Measurements from ENCODE around the gene DNASE2B. TPM values are rescaled to one million over a fixed set of nuclear protein-coding genes. Genes with fewer than 3 reads are reported as not detected.

DNASE2B gene
- not detected in 2 replicates for total RNA-seq (2022)
- Bru-seq, nascent RNA, result not detected
- not detected for BruChase-seq, experiment 1, labeled RNA remaining after a 6-hour chase
- not detected for BruChase-seq, experiment 2, labeled RNA remaining after a 2-hour chase
- long read RNA-seq, result 0 reads

DNA sequence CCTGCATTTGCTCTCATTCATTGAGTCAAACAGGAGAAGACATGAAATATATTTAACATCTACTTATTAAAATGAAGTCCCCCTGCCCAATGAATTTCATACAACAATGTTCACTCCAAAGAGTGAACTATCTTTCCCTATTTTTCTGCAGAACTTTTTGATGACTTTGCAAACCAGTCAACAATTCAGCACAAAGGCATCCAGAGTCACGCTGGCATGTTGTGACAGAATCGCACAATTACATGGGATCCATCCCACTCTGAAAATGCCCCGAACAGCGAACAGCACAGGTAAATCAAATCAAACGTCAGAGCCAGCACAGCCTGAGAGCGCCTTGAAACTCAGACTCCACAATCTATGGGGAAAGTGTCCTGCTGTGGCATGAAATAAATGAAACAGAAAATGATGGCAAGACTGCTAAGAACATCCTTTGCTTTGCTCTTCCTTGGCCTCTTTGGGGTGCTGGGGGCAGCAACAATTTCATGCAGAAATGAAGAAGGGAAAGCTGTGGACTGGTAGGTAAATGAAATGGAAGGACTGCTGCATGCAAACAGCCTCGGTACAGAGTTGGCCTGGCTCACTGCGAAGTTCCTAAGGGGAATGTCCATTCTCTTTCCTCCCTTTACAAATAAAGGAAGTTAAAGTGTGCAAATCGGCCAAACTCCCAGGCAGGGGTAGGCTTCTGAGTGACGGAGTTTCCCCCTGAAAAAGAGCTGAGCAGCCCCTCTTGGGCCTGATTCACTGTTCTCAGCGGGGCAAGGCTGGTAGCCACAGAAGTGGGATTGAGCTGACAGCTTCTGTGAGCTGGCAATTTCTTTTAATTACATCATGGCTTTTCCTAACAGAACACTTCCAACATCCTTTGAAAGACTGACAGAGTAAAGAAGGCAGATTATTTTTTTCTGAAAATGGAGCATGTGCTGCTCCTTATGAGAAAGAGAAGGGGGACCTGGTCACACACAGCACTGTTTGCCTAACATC lies at the start of gene DNASE2B:
Gene DNASE2B, plus strand, starts transcription at position 310 of the 981 bp plus-strand sequence. Its CDS starts 81 bp downstream, at position 391.
- Mint-ChIP-seq H3K36me3 (ENCODE audit: insufficient read depth, unreplicated experiment) (no peaks in the 10 kb centered on the region), H3K9me3 (ENCODE audit: unreplicated experiment) (no peaks in the 10 kb centered on the region), H3K27ac (ENCODE audit: low read depth, unreplicated experiment) (no peak within 1 kb of the TSS), H3K27me3 (ENCODE audit: insufficient read depth, unreplicated experiment) (no peaks in the 10 kb centered on the region), H3K4me3 (ENCODE audit: unreplicated experiment) (no peak within 1 kb of the TSS), H3K4me1 (ENCODE audit: insufficient read depth, unreplicated experiment) (peaks cover 10% of the 10 kb centered on the region)
- DNase-seq (ENCODE audit: unreplicated experiment), result no peak
- TF ChIP-seq CTCF (IDR thresholded peaks at IDR 0.05; ENCODE audit: unreplicated experiment), result no peak
- ChIA-PET POLR2A (no interaction called here), CTCF (interaction anchor here (1.0 kb wide), 2 partner anchors 8 to 35 kb away, joined by 3 read pairs; no protein-coding TSS in a partner anchor)
- intact Hi-C loops (cut with micrococcal nuclease), result no loop called here
- BruUV-seq (replicated peaks), result no TSS peak

DNA sequence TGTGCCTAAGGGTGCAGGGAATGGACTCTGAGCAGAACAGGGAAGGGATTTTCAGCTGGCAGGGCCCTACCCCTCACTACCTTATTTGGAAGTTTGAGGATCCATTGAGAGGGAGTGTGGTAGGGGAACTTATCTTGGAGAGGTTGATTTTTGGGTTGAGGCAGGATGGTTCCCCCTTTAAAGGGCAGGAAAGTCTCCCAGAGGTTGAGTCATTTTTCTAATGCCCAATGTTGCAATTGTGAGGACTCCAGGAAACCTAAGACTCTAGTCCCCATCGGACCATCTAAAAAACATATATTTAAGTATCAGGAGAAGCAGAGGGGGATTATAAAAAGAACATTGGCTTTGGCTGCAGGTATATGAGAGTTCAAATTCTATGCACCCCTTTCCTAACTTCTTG lies 49.5 kb upstream of the DNASE2B start:
- no peak for DNase-seq (ENCODE audit: unreplicated experiment)
- no peaks in the 10 kb centered on the region for H3K27me3 Mint-ChIP-seq (ENCODE audit: insufficient read depth, unreplicated experiment)
- POLR2A ChIA-PET, result no interaction called here
- intact Hi-C loops (cut with micrococcal nuclease), result no loop called here
- H3K9me3 Mint-ChIP-seq (ENCODE audit: unreplicated experiment), result no peaks in the 10 kb centered on the region
- BruUV-seq (replicated peaks), result no TSS peak
- no peak overlapping the region for H3K4me3 Mint-ChIP-seq (ENCODE audit: unreplicated experiment)
- no peak overlapping the region for H3K27ac Mint-ChIP-seq (ENCODE audit: low read depth, unreplicated experiment)
- H3K36me3 Mint-ChIP-seq (ENCODE audit: insufficient read depth, unreplicated experiment), result no peaks in the 10 kb centered on the region
- peaks cover 14% of the 10 kb centered on the region for H3K4me1 Mint-ChIP-seq (ENCODE audit: insufficient read depth, unreplicated experiment)
- CTCF ChIA-PET, result no interaction called here
- no peak for TF ChIP-seq CTCF (IDR thresholded peaks at IDR 0.05; ENCODE audit: unreplicated experiment)

- intact Hi-C loops (cut with micrococcal nuclease), result no loop called here
- Mint-ChIP-seq H3K36me3 (ENCODE audit: insufficient read depth, unreplicated experiment) (no peaks in the 10 kb centered on the region), H3K4me1 (ENCODE audit: insufficient read depth, unreplicated experiment) (peaks cover 17% of the 10 kb centered on the region), H3K27me3 (ENCODE audit: insufficient read depth, unreplicated experiment) (no peaks in the 10 kb centered on the region), H3K4me3 (ENCODE audit: unreplicated experiment) (no peak overlapping the region), H3K9me3 (ENCODE audit: unreplicated experiment) (no peaks in the 10 kb centered on the region), H3K27ac (ENCODE audit: low read depth, unreplicated experiment) (no peak overlapping the region)
- no peak for TF ChIP-seq CTCF (IDR thresholded peaks at IDR 0.05; ENCODE audit: unreplicated experiment)
- POLR2A ChIA-PET, result no interaction called here
- CTCF ChIA-PET, result interaction anchor here (0.6 to 0.7 kb wide), 2 partner anchors 39 to 170 kb away, joined by 3 read pairs; no protein-coding TSS in a partner anchor
- DNase-seq (ENCODE audit: unreplicated experiment), result no peak
- no TSS peak for BruUV-seq (replicated peaks)
These were observed 48.2 kb upstream of the DNASE2B start for GRCh38 chr1:84350104-84350503.

DNA sequence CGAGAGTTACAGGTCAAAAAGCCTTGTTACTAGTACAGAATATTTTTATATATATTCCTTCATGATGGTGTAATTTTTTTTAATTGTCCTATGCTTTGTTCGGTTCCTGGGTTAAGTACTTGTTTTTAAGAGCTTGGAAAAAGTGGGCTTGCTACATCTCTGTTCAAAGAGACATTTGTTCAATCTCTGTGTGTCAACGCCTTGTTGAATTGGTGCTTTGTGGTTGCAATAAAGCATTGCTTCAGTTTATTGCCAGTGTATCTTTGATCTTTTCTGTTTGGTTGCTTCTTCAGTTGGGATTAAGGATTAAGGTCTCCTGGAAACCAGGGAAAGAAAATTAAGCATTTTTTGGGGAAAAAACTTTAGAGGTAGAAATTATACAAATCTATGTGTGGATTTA lies 47.7 kb upstream of the DNASE2B start:
- CTCF ChIA-PET, result interaction anchor here (0.6 to 0.7 kb wide), 3 partner anchors 10 to 170 kb away, joined by 3 read pairs; no protein-coding TSS in a partner anchor
- Mint-ChIP-seq H3K27ac (ENCODE audit: low read depth, unreplicated experiment) (no peak overlapping the region), H3K9me3 (ENCODE audit: unreplicated experiment) (no peaks in the 10 kb centered on the region), H3K36me3 (ENCODE audit: insufficient read depth, unreplicated experiment) (no peaks in the 10 kb centered on the region), H3K27me3 (ENCODE audit: insufficient read depth, unreplicated experiment) (no peaks in the 10 kb centered on the region), H3K4me1 (ENCODE audit: insufficient read depth, unreplicated experiment) (peaks cover 17% of the 10 kb centered on the region), H3K4me3 (ENCODE audit: unreplicated experiment) (no peak overlapping the region)
- intact Hi-C loops (cut with micrococcal nuclease), result no loop called here
- DNase-seq (ENCODE audit: unreplicated experiment), result no peak
- POLR2A ChIA-PET, result no interaction called here
- BruUV-seq (replicated peaks), result no TSS peak
- TF ChIP-seq CTCF (IDR thresholded peaks at IDR 0.05; ENCODE audit: unreplicated experiment), result no peak

All from MCF 10A (cell line).